ENCODE results near the gene ATF4.

Gene ATF4, protein sequence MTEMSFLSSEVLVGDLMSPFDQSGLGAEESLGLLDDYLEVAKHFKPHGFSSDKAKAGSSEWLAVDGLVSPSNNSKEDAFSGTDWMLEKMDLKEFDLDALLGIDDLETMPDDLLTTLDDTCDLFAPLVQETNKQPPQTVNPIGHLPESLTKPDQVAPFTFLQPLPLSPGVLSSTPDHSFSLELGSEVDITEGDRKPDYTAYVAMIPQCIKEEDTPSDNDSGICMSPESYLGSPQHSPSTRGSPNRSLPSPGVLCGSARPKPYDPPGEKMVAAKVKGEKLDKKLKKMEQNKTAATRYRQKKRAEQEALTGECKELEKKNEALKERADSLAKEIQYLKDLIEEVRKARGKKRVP

GRCh38 chr22:39520226-39521105 lies at the start of gene ATF4:
Gene ATF4, plus strand, starts transcription at chr22:39520562. Its CDS starts 884 bp downstream, at chr22:39521446.
- DNase-seq, result peak; percentile 47

- no peak for DNase-seq
These were observed 48.8 kb upstream of the ATF4 start for GRCh38 chr22:39471381-39472141.

GRCh38 chr22:39472570-39473556 lies 47.5 kb upstream of the ATF4 start:
- no peak for DNase-seq

DNA sequence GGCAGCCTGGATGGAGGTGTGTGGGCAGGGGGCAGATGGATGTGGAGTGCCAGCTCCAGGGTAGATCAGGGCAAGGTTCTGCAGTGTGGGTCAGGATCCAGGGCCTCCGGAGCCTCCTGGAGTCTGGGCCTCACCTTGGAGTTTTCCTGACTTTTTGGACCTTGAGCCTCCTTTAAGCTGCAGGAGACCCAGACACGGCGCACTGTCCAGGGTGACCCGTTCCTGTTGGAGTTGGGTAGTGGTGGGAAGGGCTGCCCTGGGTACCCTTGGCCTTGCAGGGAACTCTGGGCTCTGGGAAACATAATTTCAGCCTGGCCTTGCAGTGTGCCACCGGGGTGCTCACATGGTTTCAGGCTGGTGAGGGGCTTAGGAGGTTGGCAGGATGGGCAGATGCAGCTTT lies 46.5 kb upstream of the ATF4 start:
- DNase-seq, result no peak

DNA sequence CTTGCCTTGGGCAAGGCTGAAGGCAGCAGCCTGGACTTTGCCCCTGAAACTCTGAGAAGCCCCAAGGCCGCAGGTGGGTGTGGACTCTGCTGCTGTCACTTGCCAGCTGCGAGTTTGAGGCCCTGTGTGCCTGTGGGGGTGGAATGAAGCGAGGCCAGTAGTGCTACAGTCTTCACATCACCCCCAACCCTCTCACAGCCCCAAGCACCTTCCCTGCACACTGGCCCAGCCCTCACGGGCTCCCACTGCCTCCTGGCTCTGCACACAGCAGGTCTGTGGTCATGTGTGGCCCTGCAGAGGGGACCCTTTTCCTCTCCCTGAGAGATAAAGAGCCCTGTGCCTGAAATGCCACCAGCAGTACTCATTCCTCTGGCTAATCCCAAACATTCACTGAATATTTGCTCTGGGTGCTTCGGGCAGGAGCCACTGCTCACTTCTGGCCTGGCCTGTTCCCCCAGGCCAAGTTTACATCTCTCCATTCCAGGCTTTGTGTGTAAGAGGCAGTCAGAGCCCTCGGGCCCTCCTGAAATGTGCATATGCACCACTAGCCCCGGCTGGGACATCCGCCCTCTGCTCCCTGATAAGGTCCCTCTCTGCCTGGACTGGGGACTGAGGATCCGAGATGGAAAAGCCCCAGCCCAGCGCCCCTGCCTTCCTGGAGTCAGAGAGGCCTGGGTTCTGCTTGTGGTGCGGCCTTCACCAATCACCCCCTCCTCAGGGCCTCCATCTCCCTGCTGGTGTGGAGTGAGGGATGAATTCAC lies 45.8 kb upstream of the ATF4 start:
- DNase-seq, result no peak

DNA sequence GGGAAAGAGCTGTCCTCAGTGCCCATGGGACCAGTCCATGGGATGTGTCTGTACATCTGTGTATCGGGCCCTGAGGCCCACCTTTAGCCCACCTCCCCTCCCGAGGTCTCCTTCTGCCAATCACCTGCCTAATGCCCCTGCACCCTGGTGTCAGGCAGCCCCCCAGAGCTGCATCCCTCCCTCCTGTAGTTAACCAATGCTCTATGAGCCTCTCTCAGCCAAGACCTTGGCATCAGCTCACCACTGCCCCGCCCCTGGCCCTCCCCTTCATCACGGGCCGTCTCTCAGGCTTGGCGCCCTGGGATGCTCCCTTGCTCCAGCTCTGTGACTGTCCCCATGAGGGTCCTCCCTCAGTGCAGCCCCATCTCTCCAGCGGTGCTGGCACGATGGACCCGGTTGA lies 45.0 kb upstream of the ATF4 start:
- no peak for DNase-seq

- no peak for DNase-seq
These were observed 44.5 kb upstream of the ATF4 start for GRCh38 chr22:39475902-39476301.

GRCh38 chr22:39476664-39477063 lies 43.7 kb upstream of the ATF4 start:
- DNase-seq, result no peak

- DNase-seq, result no peak
These were observed 42.8 kb upstream of the ATF4 start for GRCh38 chr22:39477542-39477941.

GRCh38 chr22:39478441-39478850 lies 41.9 kb upstream of the ATF4 start:
- no peak for DNase-seq

DNA sequence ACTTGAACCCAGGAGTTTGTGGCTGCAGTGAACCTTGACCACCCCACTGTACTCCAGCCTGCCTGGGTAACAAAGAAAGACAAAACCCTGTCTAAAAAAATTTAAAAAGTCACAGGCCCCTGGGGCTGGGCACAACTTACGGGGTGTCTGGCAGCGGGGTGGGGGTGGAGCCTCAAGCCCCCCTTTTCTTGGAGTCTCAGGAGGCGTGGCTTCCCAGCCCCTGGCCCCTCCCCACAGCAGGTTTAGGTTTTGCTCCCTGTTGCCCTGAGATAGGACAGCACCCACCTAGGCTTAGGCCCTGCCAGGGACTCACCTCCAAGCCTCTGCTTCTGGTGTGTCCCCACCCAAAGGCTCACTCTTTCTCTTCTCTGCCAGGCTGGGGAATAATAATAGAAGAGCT lies 41.1 kb upstream of the ATF4 start:
- no peak for DNase-seq

DNA sequence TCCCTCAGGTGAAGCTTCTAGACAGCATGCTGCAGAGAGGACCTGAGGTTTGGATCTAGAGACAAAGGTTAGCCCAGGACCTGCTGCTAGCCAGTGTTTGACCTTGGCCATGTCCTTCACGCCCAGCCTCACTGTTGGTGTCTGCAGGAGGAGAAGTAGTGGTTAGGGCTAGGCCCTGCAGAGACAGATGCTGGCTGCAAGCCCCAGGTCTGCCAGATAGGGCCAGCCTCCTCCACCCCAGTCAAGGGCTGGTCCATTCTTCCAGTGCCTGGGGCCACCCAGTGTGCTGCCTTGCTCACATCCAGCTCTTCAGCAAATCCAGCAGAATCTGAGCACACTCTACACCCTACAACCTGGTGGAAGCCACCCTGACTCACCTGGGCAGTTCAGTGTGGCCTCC lies 39.8 kb upstream of the ATF4 start:
- no peak for DNase-seq

- DNase-seq, result no peak
These were observed 39.3 kb upstream of the ATF4 start for GRCh38 chr22:39481054-39481453.

- no peak for DNase-seq
These were observed 38.8 kb upstream of the ATF4 start for GRCh38 chr22:39481595-39481994.

- no peak for DNase-seq
These were observed 37.6 kb upstream of the ATF4 start for GRCh38 chr22:39482768-39483167.

GRCh38 chr22:39486951-39487825 lies 33.2 kb upstream of the ATF4 start:
- no peak for DNase-seq

DNA sequence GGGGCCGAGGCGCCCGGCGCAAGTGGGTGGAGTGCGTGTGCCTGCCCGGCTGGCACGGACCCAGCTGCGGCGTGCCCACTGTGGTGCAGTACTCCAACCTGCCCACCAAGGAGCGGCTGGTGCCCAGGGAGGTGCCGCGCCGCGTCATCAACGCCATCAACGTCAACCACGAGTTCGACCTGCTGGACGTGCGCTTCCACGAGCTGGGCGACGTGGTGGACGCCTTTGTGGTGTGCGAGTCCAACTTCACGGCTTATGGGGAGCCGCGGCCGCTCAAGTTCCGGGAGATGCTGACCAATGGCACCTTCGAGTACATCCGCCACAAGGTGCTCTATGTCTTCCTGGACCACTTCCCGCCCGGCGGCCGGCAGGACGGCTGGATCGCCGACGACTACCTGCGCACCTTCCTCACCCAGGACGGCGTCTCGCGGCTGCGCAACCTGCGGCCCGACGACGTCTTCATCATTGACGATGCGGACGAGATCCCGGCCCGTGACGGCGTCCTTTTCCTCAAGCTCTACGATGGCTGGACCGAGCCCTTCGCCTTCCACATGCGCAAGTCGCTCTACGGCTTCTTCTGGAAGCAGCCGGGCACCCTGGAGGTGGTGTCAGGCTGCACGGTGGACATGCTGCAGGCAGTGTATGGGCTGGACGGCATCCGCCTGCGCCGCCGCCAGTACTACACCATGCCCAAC lies 32.4 kb upstream of the ATF4 start:
- no peak for DNase-seq

DNA sequence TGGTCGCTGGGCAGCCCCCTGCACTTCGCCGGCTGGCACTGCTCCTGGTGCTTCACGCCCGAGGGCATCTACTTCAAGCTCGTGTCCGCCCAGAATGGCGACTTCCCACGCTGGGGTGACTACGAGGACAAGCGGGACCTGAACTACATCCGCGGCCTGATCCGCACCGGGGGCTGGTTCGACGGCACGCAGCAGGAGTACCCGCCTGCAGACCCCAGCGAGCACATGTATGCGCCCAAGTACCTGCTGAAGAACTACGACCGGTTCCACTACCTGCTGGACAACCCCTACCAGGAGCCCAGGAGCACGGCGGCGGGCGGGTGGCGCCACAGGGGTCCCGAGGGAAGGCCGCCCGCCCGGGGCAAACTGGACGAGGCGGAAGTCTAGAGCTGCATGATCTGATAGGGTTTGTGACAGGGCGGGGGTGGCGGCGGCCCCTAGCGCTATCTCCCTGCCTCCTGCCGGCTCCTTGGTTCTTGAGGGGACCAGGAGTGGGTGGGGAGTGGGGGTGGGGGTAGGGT lies 31.7 kb upstream of the ATF4 start:
- no peak for DNase-seq
